ENCODE data around the gene HRAS.

The HRAS gene

DNA sequence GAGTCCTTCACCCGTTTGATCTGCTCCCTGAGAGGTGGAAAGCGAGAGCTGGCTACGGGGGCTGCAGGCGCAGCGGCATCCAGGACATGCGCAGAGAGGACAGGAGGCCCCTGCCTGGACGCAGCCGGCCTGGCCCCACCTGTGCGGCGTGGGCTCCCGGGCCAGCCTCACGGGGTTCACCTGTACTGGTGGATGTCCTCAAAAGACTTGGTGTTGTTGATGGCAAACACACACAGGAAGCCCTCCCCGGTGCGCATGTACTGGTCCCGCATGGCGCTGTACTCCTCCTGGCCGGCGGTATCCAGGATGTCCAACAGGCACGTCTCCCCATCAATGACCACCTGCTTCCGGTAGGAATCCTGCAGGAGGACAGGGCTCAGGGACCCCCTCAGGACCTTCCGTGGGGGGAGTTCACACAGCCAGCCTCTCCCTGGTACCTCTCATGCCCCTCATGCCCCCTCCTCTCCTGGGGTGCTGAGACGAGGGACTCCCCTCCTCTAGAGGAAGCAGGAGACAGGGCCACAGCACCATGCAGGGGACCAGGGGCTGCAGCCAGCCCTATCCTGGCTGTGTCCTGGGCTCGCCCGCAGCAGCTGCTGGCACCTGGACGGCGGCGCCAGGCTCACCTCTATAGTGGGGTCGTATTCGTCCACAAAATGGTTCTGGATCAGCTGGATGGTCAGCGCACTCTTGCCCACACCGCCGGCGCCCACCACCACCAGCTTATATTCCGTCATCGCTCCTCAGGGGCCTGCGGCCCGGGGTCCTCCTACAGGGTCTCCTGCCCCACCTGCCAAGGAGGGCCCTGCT is 1.6 kb downstream of the HRAS start:
- peak overlapping the region; percentile 86 for H3K4me3 ChIP-seq (ENCODE audit: low read depth, low read length)
- TF ChIP-seq, protein P1, sequence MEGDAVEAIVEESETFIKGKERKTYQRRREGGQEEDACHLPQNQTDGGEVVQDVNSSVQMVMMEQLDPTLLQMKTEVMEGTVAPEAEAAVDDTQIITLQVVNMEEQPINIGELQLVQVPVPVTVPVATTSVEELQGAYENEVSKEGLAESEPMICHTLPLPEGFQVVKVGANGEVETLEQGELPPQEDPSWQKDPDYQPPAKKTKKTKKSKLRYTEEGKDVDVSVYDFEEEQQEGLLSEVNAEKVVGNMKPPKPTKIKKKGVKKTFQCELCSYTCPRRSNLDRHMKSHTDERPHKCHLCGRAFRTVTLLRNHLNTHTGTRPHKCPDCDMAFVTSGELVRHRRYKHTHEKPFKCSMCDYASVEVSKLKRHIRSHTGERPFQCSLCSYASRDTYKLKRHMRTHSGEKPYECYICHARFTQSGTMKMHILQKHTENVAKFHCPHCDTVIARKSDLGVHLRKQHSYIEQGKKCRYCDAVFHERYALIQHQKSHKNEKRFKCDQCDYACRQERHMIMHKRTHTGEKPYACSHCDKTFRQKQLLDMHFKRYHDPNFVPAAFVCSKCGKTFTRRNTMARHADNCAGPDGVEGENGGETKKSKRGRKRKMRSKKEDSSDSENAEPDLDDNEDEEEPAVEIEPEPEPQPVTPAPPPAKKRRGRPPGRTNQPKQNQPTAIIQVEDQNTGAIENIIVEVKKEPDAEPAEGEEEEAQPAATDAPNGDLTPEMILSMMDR (IDR thresholded peaks at IDR 0.05; ENCODE audit: low read depth, low read length): no peak

DNA sequence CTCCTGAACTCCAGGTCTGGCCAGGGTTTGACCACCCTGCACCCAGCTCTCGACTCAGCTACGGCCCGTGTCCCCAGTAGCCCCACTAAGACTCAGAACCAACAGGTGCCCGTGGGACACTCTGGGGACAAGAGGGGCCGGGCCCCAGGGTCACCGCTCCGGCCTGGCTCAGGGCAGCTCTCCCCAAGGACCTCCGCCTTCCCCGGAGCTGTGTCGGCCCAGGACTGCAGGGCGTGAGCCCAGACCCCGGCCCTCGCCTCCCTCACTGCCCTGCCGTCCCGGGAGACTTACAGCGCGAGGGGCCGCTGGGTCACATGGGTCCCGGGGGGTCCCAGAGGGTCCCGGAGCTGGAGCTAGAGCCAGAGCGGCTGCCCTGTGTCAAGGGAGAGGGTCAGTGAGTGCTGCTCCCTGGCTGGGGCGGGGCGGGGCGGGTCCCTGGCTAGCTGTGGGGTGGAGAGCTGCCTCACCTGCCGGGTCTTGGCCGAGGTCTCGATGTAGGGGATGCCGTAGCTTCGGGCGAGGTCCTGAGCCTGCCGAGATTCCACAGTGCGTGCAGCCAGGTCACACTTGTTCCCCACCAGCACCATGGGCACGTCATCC is 2.3 kb downstream of the HRAS start:
- no peak overlapping the region for H3K4me3 ChIP-seq (ENCODE audit: low read depth, low read length)
- TF ChIP-seq, protein P1 (IDR thresholded peaks at IDR 0.05; ENCODE audit: low read depth, low read length): no peak

- H3K4me3 ChIP-seq (ENCODE audit: low read depth, low read length): no peak overlapping the region
- TF ChIP-seq, protein P1 (IDR thresholded peaks at IDR 0.05; ENCODE audit: low read depth, low read length): no peak
Measured at GRCh38 chr11:532527-532985, 2.8 kb downstream of the HRAS start.

DNA sequence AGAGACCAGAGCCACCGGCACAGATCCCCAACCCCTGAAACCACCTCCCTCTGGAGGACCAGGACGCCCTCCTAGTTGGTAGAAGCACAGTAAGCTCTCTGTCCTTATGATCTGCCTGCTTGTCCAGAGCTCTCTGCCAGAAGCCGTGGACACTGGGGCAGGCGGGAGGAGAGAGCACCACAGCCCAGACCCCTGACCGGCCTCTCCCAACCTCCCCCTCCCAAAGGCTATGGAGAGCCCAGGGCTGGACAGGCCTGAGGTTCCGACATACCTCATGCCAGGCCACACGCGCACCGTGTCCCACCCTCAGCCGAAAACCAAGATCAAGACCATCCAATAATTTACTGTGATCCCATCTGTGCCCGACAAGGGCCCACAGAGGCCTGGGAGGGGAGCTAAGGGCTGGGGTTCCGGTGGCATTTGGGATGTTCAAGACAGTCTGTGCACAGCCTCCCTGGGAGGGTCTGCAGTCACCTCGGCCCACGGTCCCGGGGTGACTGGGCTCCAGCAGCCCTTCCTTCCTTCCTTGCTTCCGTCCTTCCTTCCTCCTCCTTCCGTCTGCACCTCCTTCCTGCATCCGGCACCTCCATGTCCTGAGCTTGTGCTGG is 3.4 kb downstream of the HRAS start:
- no peak overlapping the region for H3K4me3 ChIP-seq (ENCODE audit: low read depth, low read length)
- TF ChIP-seq, protein P1 (IDR thresholded peaks at IDR 0.05; ENCODE audit: low read depth, low read length): no peak

GRCh38 chr11:530960-531831 is 4.2 kb downstream of the HRAS start:
- TF ChIP-seq, protein P1 (IDR thresholded peaks at IDR 0.05; ENCODE audit: low read depth, low read length): no peak

DNA sequence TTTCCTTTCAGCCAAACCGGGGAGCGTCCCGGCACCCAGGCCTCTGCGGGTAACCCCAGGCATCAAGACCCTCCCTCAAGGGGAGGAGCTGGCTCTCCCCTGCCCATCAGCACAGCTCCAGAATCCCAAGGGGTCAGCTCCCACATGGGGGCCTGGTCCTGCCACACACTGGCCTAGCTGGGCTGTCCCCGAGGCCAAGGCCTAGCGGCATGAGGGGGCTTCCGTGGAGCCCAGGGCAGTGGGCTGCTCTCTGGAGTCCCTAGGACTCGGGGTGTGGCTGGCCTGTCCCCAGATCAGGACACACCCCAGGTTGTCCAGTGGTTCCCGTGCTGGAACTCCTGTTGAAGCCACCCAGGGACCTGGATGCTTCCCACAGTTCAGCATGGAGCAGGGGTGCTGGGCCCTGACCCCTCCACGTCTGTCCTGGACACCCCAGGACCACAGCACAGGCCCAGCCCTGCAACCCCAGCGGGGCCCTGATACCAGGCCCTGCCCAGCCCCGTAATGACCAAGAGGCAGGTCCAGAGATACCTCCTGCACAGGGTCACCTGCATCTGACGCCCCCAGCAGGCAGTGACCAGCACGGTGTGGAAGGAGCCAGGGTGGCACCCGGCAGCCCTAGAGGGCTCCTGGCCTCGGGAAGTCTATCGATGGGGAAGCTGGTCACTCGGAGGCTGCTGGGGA is 5.5 kb downstream of the HRAS start:
- TF ChIP-seq, protein P1 (IDR thresholded peaks at IDR 0.05; ENCODE audit: low read depth, low read length): no peak
- no peak overlapping the region for H3K4me3 ChIP-seq (ENCODE audit: low read depth, low read length)

More at GRCh38 chr11:530960-531831, 4.2 kb downstream of the HRAS start:
- no peak overlapping the region for H3K4me3 ChIP-seq (ENCODE audit: low read depth, low read length)

Measured in WI38 (cell line).